ENCODE results near the gene OR2AG2.
A peak's percentile ranks its signal among the peaks of the same experiment; 100 is the strongest.
"Not testable (repeated sequence)": the region's sequence is repeated elsewhere in the genome, so short reads cannot be mapped to it uniquely, and the experiment has no call there.

Gene OR2AG2, protein sequence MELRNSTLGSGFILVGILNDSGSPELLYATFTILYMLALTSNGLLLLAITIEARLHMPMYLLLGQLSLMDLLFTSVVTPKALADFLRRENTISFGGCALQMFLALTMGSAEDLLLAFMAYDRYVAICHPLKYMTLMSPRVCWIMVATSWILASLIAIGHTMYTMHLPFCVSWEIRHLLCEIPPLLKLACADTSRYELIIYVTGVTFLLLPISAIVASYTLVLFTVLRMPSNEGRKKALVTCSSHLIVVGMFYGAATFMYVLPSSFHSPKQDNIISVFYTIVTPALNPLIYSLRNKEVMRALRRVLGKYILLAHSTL

GRCh38 chr11:6771926-6772893, at the start of gene OR2AG2:
Gene OR2AG2, minus strand, starts transcription at chr11:6771976. Its CDS starts 3,019 bp downstream, at chr11:6768957.
- Mint-ChIP-seq H3K27ac (no peak within 1 kb of the TSS), H3K36me3 (no peaks in the 10 kb centered on the region), H3K4me1 (no peaks in the 10 kb centered on the region), H3K9me3 (no peaks in the 10 kb centered on the region), H3K4me3 (no peak within 1 kb of the TSS), H3K27me3 (peaks cover 11% of the 10 kb centered on the region)
- no peak for DNase-seq
- CTCF ChIA-PET: interaction anchor here (0.8 to 2.1 kb wide), 4 partner anchors 8 to 40 kb away, joined by 3 to 6 read pairs (median 3); no protein-coding TSS in a partner anchor

- H3K27me3 Mint-ChIP-seq: peaks cover 7% of the 10 kb centered on the region
- H3K9me3 Mint-ChIP-seq: no peaks in the 10 kb centered on the region
- DNase-seq: no peak
- H3K4me3 Mint-ChIP-seq: no peak overlapping the region
- no peak overlapping the region for H3K27ac Mint-ChIP-seq
- CTCF ChIA-PET: interaction anchor here (0.6 kb wide), 1 partner anchor 10 kb away, joined by 3 read pairs; no protein-coding TSS in a partner anchor
- no peaks in the 10 kb centered on the region for H3K4me1 Mint-ChIP-seq
- H3K36me3 Mint-ChIP-seq: no peaks in the 10 kb centered on the region
These were observed 47.2 kb upstream of the OR2AG2 start for GRCh38 chr11:6818967-6819366.

GRCh38 chr11:6817694-6818093, 45.9 kb upstream of the OR2AG2 start:
- H3K27me3 Mint-ChIP-seq: peaks cover 15% of the 10 kb centered on the region
- no peak overlapping the region for H3K27ac Mint-ChIP-seq
- no peaks in the 10 kb centered on the region for H3K9me3 Mint-ChIP-seq
- H3K4me1 Mint-ChIP-seq: no peaks in the 10 kb centered on the region
- no peaks in the 10 kb centered on the region for H3K36me3 Mint-ChIP-seq
- no peak overlapping the region for H3K4me3 Mint-ChIP-seq
- DNase-seq: no peak
- CTCF ChIA-PET: interaction anchor here (0.9 kb wide), 1 partner anchor 62 kb away, joined by 3 read pairs; no protein-coding TSS in a partner anchor

GRCh38 chr11:6813656-6814055, 41.9 kb upstream of the OR2AG2 start:
- H3K4me1 Mint-ChIP-seq: no peaks in the 10 kb centered on the region
- no peaks in the 10 kb centered on the region for H3K9me3 Mint-ChIP-seq
- H3K27ac Mint-ChIP-seq: no peak overlapping the region
- DNase-seq: no peak
- CTCF ChIA-PET: no interaction called here
- no peak overlapping the region for H3K4me3 Mint-ChIP-seq
- H3K36me3 Mint-ChIP-seq: no peaks in the 10 kb centered on the region
- H3K27me3 Mint-ChIP-seq: peaks cover 24% of the 10 kb centered on the region

DNA sequence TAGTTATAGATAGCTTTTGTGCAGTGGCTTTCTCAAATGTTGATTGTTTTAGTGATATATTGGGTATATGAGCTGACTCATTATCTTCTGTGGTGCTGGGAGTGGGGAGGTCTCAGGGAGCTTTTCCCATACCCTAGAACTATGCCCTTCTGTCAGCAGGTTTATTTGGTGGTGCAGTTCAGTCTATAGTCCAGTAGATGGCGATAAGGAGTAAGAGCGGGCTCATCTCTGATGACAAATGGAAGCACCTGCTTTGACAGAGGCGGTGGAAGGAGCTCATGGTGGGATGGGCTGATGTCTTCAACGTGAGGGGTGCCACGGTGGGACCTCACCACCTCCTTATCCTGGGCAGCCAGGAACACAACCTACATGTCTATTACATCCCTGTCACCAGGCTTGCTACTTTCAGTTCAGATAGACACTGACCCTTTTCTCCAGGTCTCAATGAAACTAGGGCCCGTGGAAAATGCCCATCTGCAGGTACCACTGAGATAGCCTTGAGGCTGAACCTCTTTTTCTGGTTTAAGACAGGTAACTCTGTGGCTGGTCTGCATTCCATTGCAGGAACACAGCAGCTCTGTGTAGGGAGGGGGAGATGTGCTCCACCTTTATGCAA, 40.7 kb upstream of the OR2AG2 start:
- Mint-ChIP-seq H3K9me3 (no peaks in the 10 kb centered on the region), H3K4me3 (no peak overlapping the region), H3K27ac (no peak overlapping the region), H3K27me3 (peaks cover 22% of the 10 kb centered on the region), H3K36me3 (no peaks in the 10 kb centered on the region), H3K4me1 (no peaks in the 10 kb centered on the region)
- DNase-seq: peak; percentile 30
- CTCF ChIA-PET: interaction anchor here (0.6 to 1.7 kb wide), 17 partner anchors 12 to 841 kb away, joined by 3 to 19 read pairs (median 3); partner anchors contain the start of gene OR2AG2

DNA sequence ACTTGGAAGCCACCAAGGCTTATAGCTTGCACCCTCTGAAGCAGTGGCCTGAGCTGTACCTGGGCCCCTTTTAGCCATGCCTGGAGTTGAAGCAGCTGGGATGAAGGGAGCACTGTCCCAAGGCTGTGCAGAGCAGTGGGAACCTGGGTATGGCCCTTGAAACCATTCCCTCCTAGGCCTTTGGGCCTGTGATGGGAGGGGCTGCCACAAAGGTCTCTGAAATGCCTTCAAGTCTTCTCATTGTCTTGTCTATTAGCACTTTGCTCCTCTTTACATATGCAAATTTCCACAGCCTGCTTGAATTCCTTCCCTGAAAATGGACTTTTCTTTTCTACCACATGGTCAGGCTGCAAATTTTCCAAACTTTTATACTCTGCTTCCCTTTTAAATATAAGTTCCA, 29.3 kb upstream of the OR2AG2 start:
- H3K4me1 Mint-ChIP-seq, CTCF ChIA-PET, DNase-seq, H3K27ac Mint-ChIP-seq, H3K4me3 Mint-ChIP-seq, H3K36me3 Mint-ChIP-seq, H3K9me3 Mint-ChIP-seq: not testable (repeated sequence)
- H3K27me3 Mint-ChIP-seq: peaks cover 16% of the 10 kb centered on the region

DNA sequence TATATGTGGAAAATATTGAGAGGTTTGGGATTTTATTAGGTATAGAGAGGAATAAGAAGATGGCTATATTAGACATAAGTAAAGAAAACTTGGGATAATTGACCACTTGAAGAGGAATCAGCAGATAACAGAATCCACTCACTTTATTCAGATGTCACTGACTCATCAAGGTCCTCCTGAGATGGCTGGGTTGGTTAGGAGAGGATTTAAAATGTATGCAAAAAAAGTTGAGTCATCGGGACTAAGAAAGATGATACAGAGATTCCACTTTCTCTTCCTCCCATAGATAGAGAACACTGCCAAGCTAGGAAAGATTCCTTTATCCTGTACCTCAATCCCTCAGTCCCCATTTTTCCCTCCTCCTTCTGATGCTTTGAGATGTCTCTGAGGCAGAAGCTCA, 27.6 kb upstream of the OR2AG2 start, which contains the start of gene OR6A2:
OR6A2 (minus strand) TSS at position 288 of the 400 bp plus-strand sequence. CDS start 3,981 bp downstream, outside the sequence.
- Mint-ChIP-seq H3K27ac (no peak within 1 kb of the TSS), H3K36me3 (no peaks in the 10 kb centered on the region), H3K27me3 (peaks cover 11% of the 10 kb centered on the region), H3K4me3 (no peak within 1 kb of the TSS), H3K9me3 (peaks cover 4% of the 10 kb centered on the region), H3K4me1 (no peaks in the 10 kb centered on the region)
- CTCF ChIA-PET: interaction anchor here (0.5 to 1.1 kb wide), 2 partner anchors 13 to 40 kb away, joined by 3 to 4 read pairs; no protein-coding TSS in a partner anchor
- no peak for DNase-seq

GRCh38 chr11:6794639-6795038, 22.9 kb upstream of the OR2AG2 start:
- Mint-ChIP-seq H3K27me3 (peaks cover 2% of the 10 kb centered on the region), H3K36me3 (no peaks in the 10 kb centered on the region), H3K9me3 (no peaks in the 10 kb centered on the region), H3K27ac (no peak overlapping the region), H3K4me1 (no peaks in the 10 kb centered on the region), H3K4me3 (no peak overlapping the region)
- CTCF ChIA-PET: no interaction called here
- no peak for DNase-seq

GRCh38 chr11:6790546-6790945, 18.8 kb upstream of the OR2AG2 start:
- H3K4me1 Mint-ChIP-seq: no peaks in the 10 kb centered on the region
- H3K36me3 Mint-ChIP-seq: no peaks in the 10 kb centered on the region
- peaks cover 8% of the 10 kb centered on the region for H3K27me3 Mint-ChIP-seq
- CTCF ChIA-PET: interaction anchor here (1.0 kb wide), 1 partner anchor 22 kb away, joined by 5 read pairs; no protein-coding TSS in a partner anchor
- no peaks in the 10 kb centered on the region for H3K9me3 Mint-ChIP-seq
- no peak overlapping the region for H3K27ac Mint-ChIP-seq
- no peak overlapping the region for H3K4me3 Mint-ChIP-seq
- DNase-seq: no peak

DNA sequence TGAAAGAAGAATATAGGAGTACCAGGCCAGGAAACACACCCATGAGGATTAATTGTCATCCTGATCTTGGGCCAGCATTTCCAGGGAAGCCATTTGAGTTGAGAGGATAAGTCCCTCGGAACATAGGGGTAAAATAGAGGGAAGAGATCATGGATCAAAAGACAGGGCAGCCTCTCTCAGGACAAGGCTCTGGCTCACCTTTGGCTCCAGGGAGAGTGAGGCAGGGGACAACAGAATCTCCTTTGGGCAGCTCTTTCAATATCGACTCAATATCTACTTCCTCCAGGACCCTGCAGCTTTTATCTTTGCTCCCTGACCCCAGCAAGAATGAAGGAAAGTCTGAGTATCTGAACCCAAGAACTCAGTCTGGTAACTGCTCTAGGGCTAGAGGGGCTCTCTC, 10.9 kb upstream of the OR2AG2 start, which contains the start of gene OR2AG1:
OR2AG1 (plus strand) TSS at position 301 of the 400 bp plus-strand sequence. CDS start 2,018 bp downstream, outside the sequence.
- H3K36me3 Mint-ChIP-seq: no peaks in the 10 kb centered on the region
- no peak within 1 kb of the TSS for H3K27ac Mint-ChIP-seq
- no peaks in the 10 kb centered on the region for H3K4me1 Mint-ChIP-seq
- no peaks in the 10 kb centered on the region for H3K9me3 Mint-ChIP-seq
- DNase-seq: no peak
- no peak within 1 kb of the TSS for H3K4me3 Mint-ChIP-seq
- CTCF ChIA-PET: no interaction called here
- H3K27me3 Mint-ChIP-seq: peaks cover 12% of the 10 kb centered on the region

GRCh38 chr11:6780829-6781228, 9.1 kb upstream of the OR2AG2 start:
- H3K4me1 Mint-ChIP-seq: no peaks in the 10 kb centered on the region
- H3K27ac Mint-ChIP-seq: no peak overlapping the region
- H3K36me3 Mint-ChIP-seq: no peaks in the 10 kb centered on the region
- DNase-seq: no peak
- CTCF ChIA-PET: interaction anchor here (1.4 kb wide), 1 partner anchor 9 kb away, joined by 3 read pairs; the partner anchor contains the start of gene OR2AG2
- H3K4me3 Mint-ChIP-seq: no peak overlapping the region
- no peaks in the 10 kb centered on the region for H3K9me3 Mint-ChIP-seq
- peaks cover 17% of the 10 kb centered on the region for H3K27me3 Mint-ChIP-seq

GRCh38 chr11:6778518-6778917, 6.7 kb upstream of the OR2AG2 start:
- CTCF ChIA-PET: interaction anchor here (0.6 to 0.9 kb wide), 2 partner anchors 34 to 1293 kb away, joined by 3 read pairs; no protein-coding TSS in a partner anchor
- no peak overlapping the region for H3K27ac Mint-ChIP-seq
- H3K9me3 Mint-ChIP-seq: no peaks in the 10 kb centered on the region
- DNase-seq: no peak
- H3K36me3 Mint-ChIP-seq: no peaks in the 10 kb centered on the region
- peaks cover 8% of the 10 kb centered on the region for H3K27me3 Mint-ChIP-seq
- no peak overlapping the region for H3K4me3 Mint-ChIP-seq
- no peaks in the 10 kb centered on the region for H3K4me1 Mint-ChIP-seq

- Mint-ChIP-seq H3K9me3 (no peaks in the 10 kb centered on the region), H3K36me3 (no peaks in the 10 kb centered on the region), H3K4me3 (no peak overlapping the region), H3K27ac (no peak overlapping the region), H3K27me3 (no peaks in the 10 kb centered on the region), H3K4me1 (peaks cover 2% of the 10 kb centered on the region)
- DNase-seq: peak; percentile 78
- CTCF ChIA-PET: interaction anchor here (0.6 to 8.9 kb wide), 21 partner anchors 8 to 933 kb away, joined by 3 to 185 read pairs (median 4); partner anchors contain the start of gene TPP1
These were observed 14.3 kb downstream of the OR2AG2 start for GRCh38 chr11:6757373-6757967.
